Activated naive CD4-positive, alpha-beta T cell (primary cell): ENCODE measurements around the gene SORBS1.
"Not testable (repeated sequence)": the region's sequence is repeated elsewhere in the genome, so short reads cannot be mapped to it uniquely, and the experiment has no call there.

Source experiments
- DNase-seq, 4 experiments: peaks; one replicate each; lab custom pipeline; 2025; lab: John Stamatoyannopoulos, UW

Gene SORBS1

DNA sequence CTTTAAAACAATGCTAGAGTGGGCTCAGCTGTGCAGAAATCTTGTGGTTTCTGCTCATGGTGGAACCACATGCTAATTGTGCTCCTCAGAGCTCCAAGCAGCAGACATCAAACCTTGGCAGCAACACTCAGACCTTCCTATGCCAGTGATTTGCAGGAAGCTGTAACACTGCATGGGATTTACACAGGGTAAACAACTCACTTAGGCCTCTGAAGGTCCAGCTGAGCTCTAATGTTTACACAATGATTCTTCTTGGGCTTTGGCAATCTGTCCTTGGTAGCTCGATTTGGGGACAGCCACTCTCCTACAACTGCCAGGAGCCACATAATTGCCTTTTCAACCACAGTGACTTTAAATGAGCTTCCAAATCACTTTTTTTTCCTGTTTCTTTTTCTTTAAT, 172.6 kb downstream of the SORBS1 start:
- no peak for DNase-seq

DNA sequence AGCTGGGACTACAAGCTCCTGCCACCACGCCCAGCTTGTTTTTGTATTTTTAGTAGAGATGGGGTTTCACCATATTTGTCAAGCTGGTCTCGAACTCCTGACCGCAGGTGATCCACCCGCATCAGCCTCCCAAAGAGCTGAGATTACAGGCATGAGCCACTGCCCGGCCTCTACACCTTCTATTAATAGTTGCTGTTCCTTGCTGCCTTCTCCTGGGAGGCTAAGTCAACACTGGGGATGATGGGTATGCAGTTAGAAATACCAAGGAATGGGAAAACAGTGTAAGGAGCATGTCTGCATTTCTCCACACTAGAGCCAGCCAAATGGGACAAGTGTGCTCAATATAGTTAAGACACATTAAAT, 173.1 kb downstream of the SORBS1 start:
- DNase-seq = no peak

GRCh38 chr10:95384011-95384704, 177.0 kb downstream of the SORBS1 start:
- DNase-seq = no peak

GRCh38 chr10:95382596-95382995, 178.6 kb downstream of the SORBS1 start:
- no peak for DNase-seq

- no peak for DNase-seq
Measured at GRCh38 chr10:95382174-95382573, 179.0 kb downstream of the SORBS1 start.

DNA sequence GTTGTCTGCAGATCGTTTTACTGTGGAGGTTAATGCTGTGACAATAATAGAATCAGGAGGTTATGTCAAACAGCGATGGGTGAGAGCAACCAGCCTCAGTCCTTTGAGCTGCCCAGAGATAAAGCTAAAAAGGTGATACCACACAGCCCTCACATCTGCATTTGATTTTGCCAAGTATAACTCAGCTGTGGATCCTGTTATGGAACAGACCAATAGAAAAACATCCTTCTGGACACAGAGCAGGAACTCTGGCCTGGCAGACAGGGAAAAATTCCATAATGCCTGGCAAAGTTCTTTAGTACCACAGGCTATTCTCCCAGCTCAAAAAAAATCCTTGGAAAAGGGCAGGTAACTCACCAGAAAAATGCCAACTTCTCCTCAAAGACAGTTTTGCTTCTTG, 183.2 kb downstream of the SORBS1 start:
- DNase-seq = no peak

GRCh38 chr10:95375418-95375817, 185.8 kb downstream of the SORBS1 start:
- DNase-seq = no peak

- peak in 1 of 4 experiments; percentile 3 for DNase-seq
Measured at GRCh38 chr10:95374597-95375209, 186.5 kb downstream of the SORBS1 start.

- no peak for DNase-seq
Measured at GRCh38 chr10:95373660-95374059, 187.5 kb downstream of the SORBS1 start.

GRCh38 chr10:95364342-95364741, 196.8 kb downstream of the SORBS1 start:
- no peak for DNase-seq

DNA sequence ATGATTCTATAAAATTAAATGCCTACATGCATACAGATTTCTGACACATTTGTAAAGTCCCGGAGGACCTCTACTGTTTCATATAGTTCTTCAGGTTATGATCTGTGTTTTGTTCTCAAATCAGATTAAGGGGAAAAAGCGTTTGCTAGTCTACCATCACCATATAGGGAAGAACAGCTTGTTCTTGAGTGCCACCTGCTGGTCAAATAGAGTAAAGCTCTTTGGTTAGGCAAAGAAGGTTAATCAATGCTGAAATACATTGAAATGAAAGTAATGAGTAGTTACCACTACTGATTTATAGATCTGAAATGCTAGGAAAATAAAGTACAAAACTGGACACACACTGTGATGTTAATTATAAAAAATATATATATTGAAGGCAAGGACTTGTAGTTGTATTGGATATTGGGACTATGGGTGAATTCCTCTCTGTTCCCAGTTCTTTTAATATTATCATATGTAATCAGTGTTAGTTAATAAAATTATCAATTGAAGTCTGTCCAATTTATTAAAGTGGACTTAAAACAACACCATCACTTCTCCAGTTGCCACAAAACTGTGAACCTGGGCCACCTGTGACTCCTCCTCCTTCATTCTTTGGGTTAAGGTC, 197.8 kb downstream of the SORBS1 start:
- DNase-seq = no peak

DNA sequence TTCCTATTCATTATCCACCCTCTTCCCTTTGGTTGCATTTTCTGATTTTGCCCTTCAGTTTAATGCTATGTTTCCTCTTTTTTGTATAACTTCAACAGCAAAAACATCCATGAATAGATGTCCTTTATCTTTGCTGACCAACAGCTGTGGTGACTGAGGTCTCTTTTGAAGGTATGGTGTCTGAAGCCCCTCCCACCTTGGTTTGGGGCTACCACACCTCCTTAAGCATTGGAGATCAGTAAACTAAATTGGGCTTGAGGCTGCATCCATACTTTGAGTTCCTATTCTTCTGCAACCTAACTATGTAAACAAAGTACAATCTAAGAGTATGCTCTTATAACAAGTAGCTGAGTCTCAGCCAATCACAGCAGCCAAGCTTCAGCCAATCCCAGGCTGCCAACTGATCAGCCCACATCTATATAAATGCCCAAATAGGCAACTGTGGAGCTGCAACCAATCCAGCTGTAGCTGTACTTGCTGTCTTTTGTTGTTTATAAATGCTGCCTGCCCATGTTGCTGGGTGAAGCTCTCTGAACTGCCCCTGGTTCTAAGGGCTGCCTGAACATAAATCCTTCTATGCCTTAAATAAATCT, 201.0 kb downstream of the SORBS1 start:
- no peak for DNase-seq

GRCh38 chr10:95359466-95359865, 201.7 kb downstream of the SORBS1 start:
- no peak for DNase-seq

DNA sequence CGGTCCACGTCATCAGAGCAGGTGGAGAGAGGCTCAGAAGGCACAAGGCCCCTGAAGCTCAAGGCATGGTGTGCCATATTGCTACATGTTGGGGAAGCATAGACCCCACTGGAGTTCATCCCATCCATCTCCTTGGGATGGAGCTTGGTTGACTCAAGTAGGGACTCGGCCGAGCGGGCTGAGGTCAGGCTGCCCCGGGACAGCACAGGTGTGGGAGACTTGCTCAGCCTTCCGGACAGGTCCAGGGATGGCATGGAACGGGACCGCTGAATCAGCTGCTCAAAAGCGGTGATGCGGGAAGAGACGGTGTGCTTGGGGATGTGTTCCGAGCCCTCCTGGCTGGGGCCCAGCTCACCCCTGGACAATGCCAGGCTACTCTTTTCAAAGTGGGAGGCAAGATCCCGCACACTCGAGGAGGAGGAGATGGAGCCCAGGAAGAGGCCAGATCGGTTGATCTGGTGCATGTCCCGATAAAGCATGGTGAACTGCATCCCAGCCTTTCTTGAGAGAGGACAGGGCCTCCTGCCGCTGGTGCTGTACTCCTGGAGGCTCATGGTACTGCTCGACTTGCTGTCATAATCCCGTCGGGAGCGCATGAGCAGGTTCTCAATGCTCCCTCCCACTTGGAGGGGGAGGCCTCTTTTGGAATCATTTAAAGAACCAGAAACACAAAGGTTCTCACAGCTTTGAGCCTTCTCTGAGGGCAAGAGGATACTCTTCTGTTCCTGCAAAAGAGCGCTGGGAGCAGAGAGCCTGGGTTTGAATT, 204.8 kb downstream of the SORBS1 start:
- no peak for DNase-seq

DNA sequence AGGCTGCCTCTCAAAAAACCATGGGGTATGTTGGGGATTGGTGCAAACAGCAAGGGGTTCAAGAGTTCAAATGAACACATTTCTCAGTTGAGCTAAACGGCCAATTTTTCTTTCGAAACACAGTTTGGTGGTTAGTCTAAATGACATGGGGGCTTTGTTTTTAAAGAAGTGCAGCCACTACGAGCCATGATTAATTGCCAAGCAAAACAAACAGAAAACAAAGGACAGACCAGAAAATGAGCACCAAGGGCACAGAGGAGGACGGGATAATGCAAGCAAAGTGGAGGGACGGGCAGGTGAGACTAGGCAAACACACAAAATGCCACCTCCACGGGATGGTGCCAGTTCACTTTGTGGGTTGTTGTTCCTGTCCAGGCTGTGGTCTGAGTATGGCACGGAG, 205.9 kb downstream of the SORBS1 start:
- no peak for DNase-seq

GRCh38 chr10:95354110-95354509, 207.1 kb downstream of the SORBS1 start:
- no peak for DNase-seq

DNA sequence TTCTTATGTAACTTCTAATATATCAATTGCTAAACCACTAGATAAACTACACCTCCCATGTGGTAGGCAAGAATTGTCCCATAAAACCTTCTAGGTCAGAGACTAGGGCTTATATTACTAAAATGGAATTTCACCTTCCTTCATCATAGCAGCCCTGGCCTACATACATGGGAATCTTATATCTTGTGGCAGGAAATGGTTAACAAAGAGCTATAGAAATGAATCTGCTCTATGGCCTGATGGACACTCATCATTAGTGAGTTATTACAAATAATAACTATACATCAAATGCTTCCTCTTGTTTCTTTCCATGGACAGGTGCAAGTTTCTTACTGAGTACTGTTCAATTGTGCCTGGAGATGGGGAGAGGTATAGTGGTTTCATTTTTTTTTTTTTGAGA, 208.0 kb downstream of the SORBS1 start:
- DNase-seq = no peak

GRCh38 chr10:95352684-95353083, 208.5 kb downstream of the SORBS1 start:
- no peak for DNase-seq

- DNase-seq = no peak
Measured at GRCh38 chr10:95350830-95351228, 210.3 kb downstream of the SORBS1 start.

- no peak for DNase-seq
Measured at GRCh38 chr10:95350219-95350829, 210.8 kb downstream of the SORBS1 start.

DNA sequence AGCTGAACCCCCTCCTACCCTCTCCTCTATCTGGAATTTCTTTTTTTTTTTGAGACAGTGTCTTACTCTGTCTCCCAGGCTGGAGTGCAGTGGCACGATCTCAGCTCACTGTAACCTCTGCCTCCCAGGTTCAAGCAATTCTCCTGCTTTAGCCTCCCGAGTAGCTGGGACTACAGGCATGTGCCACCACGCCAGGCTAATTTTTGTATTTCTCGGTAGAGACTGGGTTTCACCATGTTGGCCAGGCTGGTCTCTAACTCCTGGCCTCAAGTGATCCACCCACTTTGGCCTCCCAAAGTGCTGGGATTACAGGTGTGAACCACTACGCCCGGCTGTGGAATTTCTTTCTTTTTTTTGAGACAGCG, 213.8 kb downstream of the SORBS1 start:
- not testable (repeated sequence) for DNase-seq
